Esophagus mucosa (tissue), 1 donor: Measurements from ENCODE around the gene CPZ. TPM values are rescaled to one million over a fixed set of nuclear protein-coding genes. Genes with fewer than 3 reads are reported as not detected.

Experiments used
- ATAC-seq: fragments of 200-7000 bp; cut with Tn5 transposase; one replicate; pipeline ENCODE4 v1.9.1; 2020
- total RNA-seq: library from RNA; stranded (reverse); gene quantifications from one replicate; pipeline ENCODE4 v1.2.4, GENCODE V29; 2023
- donor health status: DM: yes; HTN: yes; CAD: no.

Gene CPZ
- total RNA-seq, 1 donor from 2014 or later, result 0.80 TPM

DNA sequence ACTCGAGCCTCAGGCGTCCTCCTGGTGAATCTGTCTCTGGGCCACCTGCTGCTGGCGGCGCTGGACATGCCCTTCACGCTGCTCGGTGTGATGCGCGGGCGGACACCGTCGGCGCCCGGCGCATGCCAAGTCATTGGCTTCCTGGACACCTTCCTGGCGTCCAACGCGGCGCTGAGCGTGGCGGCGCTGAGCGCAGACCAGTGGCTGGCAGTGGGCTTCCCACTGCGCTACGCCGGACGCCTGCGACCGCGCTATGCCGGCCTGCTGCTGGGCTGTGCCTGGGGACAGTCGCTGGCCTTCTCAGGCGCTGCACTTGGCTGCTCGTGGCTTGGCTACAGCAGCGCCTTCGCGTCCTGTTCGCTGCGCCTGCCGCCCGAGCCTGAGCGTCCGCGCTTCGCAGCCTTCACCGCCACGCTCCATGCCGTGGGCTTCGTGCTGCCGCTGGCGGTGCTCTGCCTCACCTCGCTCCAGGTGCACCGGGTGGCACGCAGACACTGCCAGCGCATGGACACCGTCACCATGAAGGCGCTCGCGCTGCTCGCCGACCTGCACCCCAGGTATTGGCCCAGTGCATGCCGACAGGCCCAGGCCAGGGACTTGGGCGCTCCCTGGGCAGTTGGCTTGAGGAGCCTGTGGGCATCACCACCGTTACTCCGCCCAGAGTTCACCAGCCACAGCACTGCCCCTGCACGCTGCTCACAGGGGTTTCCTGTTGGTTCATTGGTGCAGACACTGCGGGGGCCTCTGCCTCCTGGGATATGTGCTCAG, 11.3 kb upstream of the CPZ start:
- no peak for ATAC-seq

DNA sequence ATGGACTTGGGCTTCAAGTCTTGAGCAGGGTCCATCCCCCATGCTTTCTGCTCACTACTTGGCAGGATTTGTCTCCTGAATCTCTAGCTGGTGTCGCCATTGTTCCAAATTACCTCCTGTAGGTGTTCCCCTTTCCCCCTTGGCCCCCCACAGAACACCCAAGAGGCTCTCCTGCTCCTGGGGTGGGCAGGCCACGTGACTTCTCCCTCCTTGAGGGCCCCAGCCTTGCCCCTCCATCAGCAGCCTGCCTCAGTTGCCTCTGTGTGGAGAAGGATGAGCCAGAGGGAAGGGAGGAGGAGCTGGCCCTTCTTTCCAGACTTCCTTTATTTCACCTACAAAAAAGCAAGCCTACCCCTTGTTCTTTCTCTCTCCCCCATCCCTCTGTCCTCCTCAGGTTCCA, 10.5 kb upstream of the CPZ start:
- ATAC-seq, result no peak

DNA sequence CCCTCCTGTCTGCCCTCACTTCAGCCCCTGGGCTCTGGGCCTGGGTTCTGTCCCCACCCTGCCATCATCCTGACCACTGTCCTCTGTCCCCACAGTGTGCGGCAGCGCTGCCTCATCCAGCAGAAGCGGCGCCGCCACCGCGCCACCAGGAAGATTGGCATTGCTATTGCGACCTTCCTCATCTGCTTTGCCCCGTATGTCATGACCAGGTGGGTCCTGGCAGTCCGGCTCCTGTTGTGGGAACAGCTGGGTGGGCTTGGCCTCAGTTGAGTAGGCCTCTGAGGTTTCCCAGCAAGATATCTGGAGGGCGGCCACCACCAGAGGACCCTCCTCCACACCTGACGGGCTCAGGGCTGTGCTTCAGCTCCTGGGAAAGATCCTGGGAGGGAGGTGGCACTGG, 10.1 kb upstream of the CPZ start:
- no peak for ATAC-seq

DNA sequence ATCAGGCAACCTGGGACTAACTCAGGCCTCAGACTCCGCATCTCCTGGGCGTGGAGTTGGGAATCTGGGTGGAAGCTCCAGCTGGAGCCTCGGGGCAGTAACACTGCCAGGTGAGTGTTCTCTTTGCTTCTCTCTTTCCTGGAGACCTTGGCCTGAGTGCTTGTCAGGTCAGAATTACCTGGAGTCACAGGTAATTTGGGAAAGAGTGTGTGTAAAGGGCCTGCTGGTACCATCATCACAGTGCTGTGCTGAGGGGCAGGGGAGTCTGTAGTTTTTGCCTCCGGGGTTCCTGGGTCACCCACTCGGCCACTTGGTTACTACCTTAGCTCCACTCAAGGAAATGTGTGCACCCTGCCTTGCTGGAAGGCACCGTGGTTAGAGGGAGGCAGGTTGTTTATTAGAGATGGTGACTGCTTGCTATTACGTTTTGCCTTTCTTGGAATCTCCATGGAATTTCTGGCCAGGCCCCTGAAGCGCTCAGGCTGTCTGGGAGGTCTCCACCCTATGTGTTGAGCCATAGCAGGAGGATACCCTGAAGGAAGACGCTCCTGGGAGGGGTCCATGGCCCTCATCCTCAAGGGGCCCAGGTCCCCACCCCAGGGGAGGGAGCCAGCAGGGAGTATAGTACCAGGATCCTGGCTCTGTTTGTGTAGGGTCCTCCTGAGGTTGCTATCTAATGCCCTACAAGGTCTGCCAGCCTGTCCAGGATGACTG, 9.5 kb upstream of the CPZ start:
- ATAC-seq, result no peak

DNA sequence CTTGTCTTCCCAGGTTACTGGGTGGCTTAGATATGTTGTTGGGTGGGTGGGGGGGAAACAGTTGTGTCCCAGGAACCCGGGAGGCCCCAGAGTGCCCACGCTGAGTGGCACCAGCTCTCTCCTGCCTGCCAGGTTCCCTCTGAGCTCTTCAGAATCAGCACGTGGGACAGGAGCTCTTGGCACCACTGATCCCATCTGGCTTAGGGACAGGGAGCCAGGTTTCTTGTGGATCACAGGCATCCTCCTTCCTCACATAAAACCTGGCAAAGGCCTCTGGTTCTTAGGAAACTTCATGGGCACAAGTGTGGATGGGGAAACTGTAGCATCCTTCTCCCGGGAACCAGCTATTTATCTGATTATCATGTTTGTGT, 8.9 kb upstream of the CPZ start:
- no peak for ATAC-seq

DNA sequence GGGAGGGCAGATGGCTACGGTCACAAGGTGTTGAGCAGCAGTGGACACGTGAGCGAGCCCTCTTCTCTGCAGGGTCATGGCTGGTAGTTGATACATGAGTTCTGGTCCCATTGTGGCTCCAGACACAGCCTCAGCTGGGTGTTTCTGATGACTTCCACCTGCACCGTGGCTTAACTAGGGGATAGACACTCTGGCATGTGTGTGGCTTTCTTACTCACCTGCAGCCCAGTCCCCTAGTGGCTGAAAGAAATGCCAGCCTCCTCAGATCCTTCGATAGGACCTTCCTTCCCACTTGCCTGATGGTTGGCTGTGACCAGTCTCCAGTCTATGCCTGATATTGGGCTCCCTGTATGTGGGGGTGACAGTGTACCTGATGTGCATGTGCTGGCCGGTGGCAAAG, 7.4 kb upstream of the CPZ start:
- no peak for ATAC-seq

DNA sequence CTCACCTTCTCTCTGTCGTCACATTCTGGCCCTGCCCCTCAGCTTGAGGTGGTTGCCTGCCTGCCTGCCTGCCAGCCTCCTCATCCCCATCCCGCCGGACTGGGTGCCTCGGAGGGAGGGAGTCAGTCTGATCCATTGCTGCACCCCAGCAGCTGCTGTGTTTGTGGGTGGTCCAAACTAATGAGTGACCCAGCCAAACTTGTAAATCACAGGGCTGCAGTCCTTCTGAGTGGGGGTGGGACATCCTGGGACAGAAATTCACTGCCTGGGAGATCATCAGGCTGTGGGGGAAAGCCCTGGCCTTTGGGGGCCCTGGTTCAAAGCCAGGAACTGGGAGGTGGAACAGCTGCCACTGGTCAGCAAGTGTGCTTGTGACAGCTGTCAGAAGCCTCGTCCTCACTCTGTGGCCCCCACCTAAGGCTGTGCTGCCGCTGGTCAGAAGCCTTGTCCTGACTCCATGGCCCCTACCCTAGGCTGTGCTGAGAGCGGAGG, 6.8 kb upstream of the CPZ start:
- no peak for ATAC-seq

DNA sequence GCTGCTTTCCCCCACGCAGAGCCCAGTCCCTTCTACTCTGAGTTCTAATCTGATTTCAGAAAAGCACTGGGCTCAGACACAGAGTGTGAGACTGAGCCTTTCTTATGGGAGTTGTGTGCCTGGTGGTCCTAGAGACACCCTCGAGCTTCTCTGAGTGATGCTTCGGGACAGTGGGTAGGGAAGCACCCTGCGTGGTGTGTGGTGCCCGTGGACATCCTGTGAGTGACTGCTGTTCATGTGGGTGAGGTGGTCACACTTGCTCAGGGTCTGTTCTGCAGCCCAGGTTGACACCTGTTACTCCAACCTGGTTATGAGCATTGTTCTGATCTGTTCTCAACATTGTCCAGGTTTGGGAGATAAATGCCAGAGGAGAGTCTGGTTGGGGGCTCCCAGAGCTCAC, 6.3 kb upstream of the CPZ start:
- no peak for ATAC-seq

DNA sequence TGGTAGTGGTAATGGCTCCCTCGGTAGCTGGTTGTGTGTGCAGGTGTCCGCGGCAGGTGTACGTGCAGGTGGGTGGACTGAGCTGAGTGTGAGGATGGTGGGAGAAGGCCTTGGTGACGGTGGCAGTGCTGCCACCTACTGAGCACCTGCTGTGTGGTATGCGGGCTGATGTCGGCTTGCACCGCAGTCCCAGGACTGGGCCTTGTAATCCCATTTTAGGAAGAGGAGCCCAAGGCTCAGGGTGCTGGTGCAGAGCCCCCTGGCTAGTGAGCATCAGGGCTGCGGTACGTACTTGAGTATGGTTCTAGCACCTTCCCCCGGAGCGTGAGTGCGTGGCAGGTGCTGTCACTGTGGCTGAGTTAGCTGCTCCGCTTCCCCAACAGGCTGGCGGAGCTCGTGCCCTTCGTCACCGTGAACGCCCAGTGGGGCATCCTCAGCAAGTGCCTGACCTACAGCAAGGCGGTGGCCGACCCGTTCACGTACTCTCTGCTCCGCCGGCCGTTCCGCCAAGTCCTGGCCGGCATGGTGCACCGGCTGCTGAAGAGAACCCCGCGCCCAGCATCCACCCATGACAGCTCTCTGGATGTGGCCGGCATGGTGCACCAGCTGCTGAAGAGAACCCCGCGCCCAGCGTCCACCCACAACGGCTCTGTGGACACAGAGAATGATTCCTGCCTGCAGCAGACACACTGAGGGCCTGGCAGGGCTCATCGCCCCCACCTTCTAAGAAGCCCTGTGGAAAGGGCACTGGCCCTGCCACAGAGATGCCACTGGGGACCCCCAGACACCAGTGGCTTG, 5.7 kb upstream of the CPZ start:
- no peak for ATAC-seq

DNA sequence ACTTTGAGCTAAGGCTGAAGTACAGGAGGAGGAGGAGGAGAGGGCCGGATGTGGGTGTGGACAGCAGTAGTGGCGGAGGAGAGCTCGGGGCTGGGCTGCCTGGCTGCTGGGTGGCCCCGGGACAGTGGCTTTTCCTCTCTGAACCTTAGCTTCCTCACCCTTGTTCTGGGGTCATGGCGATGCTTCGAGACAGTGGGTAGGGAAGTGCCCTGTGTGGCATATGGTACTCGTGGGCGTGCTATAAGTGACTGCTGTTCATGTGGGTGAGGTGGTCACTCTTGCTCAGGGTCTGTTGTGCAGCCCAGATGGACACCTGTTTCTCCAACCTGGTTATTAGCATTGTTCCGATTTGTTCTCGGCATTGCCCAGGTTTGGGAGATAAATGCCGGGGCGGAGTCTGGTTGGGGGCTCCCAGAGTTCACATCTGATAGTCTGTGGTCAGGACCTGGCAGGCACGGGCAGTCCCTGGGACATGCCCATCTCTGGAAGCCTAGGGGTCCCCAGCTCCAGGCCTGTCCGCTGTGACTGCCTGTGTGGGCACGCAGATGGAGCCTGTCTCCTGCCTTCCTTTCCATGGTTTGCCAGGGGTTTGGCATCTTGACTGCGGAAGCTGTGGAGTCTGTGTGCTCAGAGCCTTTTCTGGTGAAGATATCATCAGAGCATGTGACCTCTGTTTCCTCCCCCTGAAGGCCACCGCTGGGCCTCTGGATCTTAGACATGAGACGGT, 4.9 kb upstream of the CPZ start:
- ATAC-seq, result no peak

DNA sequence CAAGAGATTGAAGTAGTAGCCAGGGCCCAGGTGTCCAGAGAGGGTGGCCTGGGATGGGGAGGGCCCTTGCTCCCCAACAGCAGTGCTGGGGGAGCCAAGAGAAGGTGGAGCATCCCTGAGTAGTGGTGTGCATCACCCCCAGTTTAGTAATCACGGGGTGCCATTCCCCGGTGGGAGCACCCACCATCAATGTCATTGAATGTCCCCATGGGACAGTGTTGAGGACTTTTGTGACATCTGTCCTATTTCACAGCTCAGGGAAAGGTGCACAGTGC, 4.4 kb upstream of the CPZ start:
- no peak for ATAC-seq

DNA sequence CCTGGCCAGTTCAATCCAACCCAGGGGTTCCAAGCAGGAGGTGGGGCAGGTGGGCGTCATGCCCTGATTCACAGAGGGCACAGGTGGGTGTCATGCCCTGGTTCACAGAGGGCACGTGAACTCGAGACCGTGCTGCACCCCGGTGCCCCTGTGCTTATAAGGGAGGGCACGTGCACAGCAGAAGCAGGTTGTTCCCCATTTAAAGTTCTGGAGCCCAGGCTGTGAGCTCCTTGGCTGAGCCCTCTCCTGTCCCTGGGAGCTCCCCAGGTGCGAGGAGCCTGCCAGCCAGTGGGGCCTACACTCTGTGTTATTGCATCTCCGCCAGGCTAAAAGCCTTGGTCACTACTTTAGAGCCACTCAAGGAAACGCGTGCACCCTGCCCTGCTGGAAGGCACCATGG, 3.2 kb upstream of the CPZ start:
- no peak for ATAC-seq

DNA sequence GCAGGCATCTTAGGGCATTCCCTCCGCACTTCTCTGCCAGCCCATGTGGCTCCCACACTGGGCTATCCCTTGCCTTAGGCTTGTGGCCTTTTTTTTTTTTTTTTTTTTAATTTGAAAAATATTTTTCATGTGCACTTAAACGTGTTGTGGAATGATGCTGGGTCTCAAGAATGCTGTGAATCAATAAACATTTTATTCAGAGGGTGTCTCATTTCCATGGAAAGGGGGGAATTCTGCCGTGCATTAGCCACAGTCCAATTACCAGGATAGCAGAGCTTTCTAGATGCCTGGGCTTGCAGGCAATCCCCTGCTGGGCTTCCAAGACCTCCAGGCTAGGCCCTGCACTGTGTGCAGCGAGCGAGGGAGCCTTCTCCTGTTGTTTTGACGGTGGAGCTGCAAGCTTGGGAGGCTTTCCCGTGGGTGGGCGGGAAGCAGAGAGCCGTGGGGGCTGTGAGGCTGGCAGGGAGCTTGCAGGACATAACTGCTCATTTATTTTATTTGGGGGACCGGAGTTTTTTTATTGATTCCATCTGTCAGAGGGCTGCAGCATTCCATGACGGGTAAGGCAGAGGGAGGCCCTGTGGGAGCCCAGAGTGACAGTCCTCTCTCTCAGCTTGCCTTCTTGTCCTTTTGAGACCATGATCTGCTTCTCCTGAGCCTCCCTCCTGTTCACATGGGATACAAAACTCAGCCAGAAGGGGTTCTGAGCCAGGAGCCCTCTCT, 2.6 kb upstream of the CPZ start:
- ATAC-seq, result no peak

DNA sequence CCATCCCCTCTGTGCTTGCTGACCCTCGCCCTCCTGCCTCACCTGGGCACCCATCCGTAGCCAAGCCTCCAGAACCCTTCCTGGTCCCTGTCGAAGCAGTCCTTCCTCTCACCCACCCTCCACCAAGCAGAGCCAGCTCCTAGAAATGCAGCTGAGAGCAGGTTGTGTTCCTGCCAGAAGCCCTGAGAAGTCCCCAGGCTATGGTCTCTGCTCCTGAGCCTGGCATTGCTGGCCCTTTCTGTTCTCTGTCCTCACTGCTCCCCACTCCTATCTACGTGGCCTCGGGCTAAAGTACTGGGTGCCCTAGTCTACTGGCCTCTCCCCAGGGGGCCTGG, 2.1 kb upstream of the CPZ start:
- no peak for ATAC-seq

DNA sequence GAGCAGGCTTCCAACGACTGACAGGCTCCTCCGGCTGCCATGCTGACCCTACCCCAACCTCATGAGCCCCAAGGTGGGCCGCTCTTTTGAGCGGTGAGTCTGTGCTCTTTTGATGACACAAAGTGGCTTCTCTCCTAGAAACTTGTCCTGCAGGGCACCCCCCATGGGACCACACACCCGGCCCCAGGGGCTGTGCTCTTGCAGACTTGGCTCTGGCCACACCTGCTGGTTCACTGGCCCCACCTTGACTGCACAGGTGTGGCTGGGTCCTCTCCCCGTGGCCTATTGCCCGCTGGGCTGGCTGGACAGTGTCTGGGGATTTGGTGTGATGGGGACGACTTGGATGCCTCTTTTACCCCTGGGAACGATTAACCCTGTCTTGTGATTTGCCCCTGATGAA, 1.5 kb upstream of the CPZ start:
- no peak for ATAC-seq

DNA sequence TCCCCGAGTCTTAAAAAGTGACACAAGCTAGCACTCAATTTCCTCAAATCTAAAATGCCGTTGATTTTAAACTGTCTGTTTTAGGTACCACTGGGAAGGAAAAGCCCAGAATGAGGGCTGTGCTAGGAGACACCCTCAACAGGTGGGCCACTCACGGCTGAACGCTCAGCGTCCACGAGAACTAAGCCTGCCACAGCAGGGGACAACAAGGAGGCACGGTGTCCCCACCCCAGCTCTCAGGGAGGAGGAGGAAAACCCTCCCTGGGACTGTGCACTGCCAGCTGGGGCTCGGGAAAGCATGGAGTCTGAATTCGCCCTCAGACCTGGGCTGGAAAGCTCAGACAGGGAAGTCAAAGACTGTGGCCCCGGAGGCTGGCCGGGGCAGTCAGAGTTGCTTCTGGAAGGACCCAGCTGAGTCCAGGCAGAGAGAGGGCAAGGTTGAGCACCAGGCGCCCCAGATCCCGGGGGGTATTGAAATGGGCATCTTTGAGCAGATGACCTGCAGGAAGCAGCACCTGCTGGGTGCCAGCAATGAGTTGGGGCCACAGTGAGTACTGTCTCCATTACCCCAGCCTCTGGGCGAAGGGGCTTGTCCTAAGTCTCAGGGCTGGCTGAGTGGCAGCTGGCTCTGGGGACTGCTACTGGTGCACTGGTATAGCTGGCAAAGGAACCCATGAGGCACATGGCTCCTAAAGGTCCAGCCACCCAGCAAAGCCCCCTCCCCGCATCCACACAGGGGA, 769 bp upstream of the CPZ start:
- ATAC-seq, result no peak

DNA sequence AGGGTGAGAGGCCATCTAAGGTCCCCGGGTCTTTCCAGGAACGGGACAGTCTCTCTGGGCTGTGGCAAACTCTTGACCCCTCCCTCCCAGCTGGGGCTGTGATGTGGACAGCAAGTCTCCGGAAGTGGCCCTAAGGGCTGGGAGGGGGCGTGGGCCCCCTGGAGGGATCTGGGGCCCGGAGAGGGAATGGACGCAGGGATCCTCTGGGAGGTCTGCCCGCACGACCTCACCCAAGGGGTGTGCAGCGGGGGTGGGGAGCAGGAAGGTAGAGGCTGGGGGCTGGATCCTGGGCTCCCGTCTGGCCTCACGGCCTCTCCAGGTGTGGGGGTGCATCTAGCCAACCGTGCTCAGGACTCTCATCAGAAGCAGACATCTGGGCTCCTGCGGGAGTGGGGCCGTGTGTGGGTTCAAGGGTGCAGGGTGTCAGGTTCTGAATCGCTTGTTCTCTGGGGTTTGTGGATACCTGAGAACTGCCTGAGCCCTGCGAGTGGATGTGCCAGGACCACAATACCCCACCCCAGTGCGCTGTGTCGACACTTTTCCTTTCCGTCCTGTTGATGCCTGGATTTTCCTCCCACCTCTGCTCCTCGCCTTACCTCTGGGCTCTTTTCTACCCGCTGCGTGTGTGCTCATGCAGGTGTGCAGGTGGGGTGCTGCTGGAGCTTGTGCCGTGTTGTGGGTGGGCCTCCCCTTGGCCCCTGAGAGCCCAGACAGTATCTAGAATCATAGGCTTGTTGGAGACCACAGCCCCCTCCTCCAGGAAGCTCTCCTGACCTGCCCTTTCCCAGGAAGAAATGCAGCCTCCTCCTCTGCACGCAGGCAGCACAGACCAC, 915 bp downstream of the CPZ start:
- no peak for ATAC-seq

DNA sequence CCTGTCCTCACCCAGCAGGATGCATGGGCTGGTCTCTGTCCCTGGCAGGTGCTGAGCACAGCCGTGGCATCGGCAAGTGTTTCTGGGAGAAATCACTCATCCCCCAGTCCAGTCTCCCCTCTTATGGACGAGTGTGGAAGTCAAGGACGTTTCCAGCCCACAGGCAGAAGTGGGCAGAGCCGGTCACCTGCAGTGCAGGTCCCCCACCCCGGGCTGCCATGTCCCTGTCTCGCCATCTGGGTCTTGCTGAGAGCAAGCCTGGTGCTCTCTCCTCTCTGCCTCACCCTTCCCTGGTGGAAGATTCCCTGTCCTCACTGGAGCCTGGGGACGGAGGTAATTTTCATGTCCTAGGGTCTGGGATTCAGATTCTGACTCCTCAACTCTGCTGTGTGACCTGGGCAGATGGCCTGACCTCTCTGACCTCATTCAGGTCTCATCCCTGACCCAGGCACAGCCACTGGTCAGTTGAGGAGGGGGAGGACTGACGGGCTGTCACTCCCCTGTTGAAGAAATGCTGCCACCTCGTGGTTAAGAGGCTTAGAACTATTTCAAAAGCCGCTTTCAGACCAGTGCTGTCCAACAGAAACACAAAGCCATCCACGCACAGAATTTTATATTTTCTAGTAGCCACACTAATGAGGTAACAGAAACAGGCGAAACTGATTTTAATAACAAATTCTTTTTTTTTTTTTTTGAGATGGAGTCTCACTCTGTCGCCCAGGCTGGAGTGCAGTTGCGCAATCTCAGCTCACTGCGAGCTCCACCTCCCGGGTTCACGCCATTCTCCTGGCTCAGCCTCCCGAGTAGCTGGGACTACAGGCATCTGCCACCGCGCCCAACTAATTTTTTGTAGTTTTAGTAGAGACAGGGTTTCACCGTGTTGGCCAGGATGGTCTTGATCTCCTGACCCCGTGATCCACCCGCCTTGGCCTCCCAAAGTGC, 1.8 kb downstream of the CPZ start:
- peak; percentile 34 for ATAC-seq

DNA sequence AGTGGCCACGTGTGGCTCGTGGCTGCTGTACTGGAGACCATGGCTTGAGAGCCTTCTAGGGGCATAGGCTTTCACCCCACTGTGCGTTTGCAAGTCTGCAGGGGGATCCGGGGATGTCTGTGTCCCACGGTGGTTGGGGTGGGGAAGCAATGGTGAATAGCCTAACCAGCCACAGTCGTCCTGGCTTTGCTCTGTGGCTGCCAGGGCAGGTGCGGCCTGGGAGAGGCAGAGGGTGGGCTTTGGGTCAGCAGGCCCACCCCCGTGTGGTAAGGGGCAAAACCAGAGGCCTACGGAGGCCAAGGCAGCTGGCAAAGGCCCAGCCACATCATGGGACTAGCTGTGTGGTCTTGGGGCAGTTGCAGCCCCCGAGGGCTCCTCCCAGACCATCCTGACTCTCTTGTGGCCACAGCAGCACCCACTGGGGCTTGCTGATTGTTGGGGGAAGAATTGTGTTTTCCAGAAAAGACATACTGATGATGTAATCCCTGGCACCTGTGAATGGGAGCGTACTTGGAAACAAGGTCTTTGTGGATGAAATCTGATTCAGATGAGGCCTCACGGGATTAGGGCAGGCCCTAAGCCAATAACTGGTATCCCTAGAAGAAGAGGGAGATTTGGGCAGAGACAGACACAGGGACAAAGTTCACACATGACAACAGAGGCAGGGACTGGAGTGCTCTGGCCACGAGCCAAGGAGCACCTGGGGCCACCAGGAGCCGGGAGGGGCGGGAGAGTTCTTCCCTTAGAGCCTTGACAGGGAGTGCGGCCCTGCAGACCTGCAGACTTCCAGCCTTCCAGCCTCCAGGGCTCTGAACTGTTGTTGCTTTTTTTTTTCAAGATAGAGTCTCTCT, 2.9 kb downstream of the CPZ start:
- ATAC-seq, result no peak
